Iris pigment epithelial cell (primary cell): ENCODE measurements around the gene TNRC6B.
"Not testable (repeated sequence)": the region's sequence is repeated elsewhere in the genome, so short reads cannot be mapped to it uniquely, and the experiment has no call there.

ENCODE experiments used
- DNase-seq: peaks from one replicate; pipeline ENCODE4 v3.0.0-alpha.2; 2011; ENCODE audit warnings: low read depth

TNRC6B gene

GRCh38 chr22:40348025-40348658, 170.4 kb downstream of the TNRC6B start:
- peak; percentile 69 for DNase-seq

GRCh38 chr22:40352763-40353162, 175.0 kb downstream of the TNRC6B start:
- no peak for DNase-seq

- DNase-seq: no peak
Measured at GRCh38 chr22:40361100-40361499, 183.4 kb downstream of the TNRC6B start.

- peak; percentile 88 for DNase-seq
Measured at GRCh38 chr22:40363059-40363458, 185.3 kb downstream of the TNRC6B start.

DNA sequence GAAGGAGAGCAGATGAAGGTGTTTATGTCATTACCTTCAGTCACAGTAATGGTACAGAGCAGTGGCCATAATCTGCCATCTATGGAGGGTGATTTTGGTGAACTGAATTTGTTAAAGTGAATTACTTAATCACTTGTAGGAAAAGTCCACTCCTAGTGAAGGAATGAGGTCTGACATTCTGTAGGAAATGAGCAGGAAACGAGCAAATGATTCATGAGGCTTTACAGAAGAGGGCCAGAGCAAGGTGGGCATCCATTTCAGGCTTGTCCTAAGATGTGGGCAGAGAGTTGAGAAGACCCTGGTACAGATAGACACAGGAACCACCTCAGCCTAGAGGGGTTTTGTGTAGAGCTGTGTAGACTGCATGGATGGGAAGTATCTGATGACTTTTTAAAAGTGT, 186.7 kb downstream of the TNRC6B start:
- DNase-seq: no peak

- DNase-seq: no peak
Measured at GRCh38 chr22:40366068-40366467, 188.3 kb downstream of the TNRC6B start.

DNA sequence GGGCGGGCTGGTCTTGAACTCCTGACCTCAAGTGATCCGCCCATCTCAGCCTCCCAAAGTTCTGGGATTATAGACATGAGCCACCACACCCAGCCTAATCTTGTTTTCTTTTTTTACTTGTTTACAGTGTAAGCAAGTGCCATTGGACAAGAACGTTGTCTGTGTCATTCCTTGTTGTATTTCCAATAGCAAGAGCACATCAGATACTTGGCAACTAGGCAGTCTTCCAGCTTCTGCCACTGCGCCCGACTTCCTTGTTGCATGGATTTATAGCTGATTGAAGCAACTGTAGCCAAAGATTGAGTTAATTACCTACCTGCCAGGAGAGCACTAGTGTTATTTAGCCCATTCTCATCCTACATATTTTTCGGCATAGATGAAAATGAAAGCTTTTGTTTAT, 189.6 kb downstream of the TNRC6B start:
- DNase-seq: no peak

DNA sequence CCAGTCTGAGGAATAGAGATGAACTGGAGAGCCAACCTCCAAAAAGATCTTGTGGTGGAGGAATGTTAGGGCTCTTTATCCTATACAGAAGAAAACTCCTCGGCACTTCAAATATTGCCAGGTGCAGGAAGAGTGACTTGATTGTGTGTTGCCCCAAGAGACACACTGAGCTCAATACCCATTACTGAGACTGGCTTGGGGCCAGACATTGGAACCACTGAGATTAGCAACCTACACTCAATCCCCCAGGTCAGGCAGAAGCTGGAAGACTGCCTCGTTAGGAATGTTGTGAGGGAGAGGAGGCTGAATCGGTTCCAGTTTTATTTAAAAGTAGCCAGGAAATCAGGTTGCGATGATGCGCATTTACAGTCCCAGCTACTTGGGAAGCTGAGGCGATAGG, 190.3 kb downstream of the TNRC6B start:
- no peak for DNase-seq

DNA sequence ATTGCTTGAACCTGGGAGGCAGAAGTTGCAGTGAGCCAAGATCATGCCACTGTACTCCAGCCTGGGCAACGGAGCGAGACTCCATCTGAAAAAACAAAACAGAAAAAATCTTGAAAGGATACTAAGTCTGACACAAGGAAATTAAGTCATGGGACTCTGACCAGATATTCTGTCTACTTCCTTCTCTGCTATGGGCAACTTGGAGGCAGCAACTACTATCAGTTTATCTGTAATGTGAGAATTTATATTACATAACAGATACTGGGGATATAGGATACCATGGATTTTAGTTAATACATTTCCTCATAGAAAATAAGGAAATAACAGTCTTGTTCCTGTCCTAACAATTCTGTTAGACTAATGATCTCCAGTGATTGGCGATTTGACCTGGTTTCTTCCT, 191.1 kb downstream of the TNRC6B start:
- no peak for DNase-seq

- DNase-seq: no peak
Measured at GRCh38 chr22:40374567-40374966, 196.8 kb downstream of the TNRC6B start.

- no peak for DNase-seq
Measured at GRCh38 chr22:40376149-40376548, 198.4 kb downstream of the TNRC6B start.

- DNase-seq: no peak
Measured at GRCh38 chr22:40377931-40378330, 200.2 kb downstream of the TNRC6B start.

DNA sequence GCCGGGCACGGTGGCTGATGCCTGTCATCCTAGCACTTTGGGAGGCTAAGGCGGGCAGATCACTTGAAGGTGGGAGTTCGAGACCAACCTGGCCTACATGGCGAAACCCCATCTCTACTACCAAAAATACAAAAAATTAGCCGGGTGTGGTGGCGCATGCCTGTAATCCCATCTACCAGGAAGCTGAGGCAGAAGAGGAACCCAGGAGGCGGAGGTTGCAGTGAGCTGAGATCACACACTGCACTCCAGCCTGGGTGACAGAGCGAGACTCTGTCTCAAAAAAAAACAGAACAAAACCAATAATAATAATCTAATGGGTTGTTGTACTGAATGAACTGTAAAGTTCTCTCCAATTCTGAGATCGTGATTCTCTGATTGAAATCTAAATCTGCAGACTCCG, 200.7 kb downstream of the TNRC6B start:
- not testable (repeated sequence) for DNase-seq

- DNase-seq: no peak
Measured at GRCh38 chr22:40381461-40381860, 203.7 kb downstream of the TNRC6B start.

GRCh38 chr22:40383905-40384304, 206.2 kb downstream of the TNRC6B start:
- DNase-seq: peak; percentile 80

DNA sequence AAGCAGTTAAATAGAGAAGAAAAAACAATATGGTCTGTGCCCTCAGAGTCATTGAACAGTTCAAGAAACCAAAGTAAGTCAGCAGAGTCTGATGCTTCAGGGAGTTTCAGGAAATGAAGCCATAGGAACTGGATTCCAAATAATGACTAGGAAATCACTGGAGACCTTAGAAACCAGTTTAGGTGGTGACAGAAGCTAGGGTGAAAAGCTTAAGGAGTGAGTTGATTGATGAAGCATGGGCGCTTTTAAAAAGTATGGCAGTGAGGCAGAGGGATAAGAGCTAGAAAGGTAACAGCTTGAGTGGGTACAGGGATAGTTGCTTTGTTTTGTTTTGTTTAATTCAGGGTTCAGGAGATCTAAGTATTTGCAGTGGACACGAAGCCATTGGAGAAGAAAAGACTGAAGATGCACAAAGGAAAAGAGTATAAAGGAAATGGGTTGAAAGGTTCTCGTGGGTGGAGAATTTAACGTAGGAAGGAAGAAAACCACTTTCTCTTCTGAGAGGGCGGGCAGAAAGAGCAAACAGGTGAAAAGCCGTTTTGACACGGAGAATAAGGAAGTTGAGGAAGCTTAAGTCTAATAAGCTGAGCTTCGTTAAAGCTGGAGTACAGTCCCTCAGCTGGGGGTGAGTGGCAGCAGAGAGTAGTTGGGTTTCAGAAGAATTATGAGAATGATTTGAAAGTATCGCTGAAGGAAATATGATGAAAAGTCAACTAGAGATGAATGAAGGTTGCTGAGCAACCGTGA, 207.5 kb downstream of the TNRC6B start:
- no peak for DNase-seq
